ENCODE data around the gene SNX21. TPM values are rescaled to one million over a fixed set of nuclear protein-coding genes. Genes with fewer than 3 reads are reported as not detected.

SNX21 gene
- total RNA-seq, 1 experiment from 2014 or later, result 3.1 TPM

GRCh38 chr20:45835329-45835765 lies 1.7 kb downstream of the SNX21 start:
- H3K36me3 ChIP-seq (ENCODE audit: insufficient read depth, low read length, poor library complexity, severe bottlenecking), result no peaks in the 10 kb centered on the region
- TF ChIP-seq EZH2 (IDR thresholded peaks at IDR 0.05; ENCODE audit: borderline replicate concordance, low read depth, low read length, poor library complexity, severe bottlenecking) (no peak), CTCF (conservative IDR thresholded peaks at IDR 0.05; ENCODE audit: low read depth, low read length) (no peak)
- H3K27me3 ChIP-seq (replicated peaks; ENCODE audit: insufficient read depth, low read depth, low read length, poor library complexity), result no peaks in the 10 kb centered on the region
- H3K9me3 ChIP-seq (ENCODE audit: low read depth, low read length, poor library complexity, severe bottlenecking), result no peaks in the 10 kb centered on the region
- no peak for DNase-seq (ENCODE audit: low spot score)
- no peak overlapping the region for H3K27ac ChIP-seq (ENCODE audit: low read depth, low read length, poor library complexity, severe bottlenecking)
- ChIA-PET CTCF (no interaction called here), POLR2A (ENCODE audit: low non-redundant PET) (no interaction called here)
- peaks cover 8% of the 10 kb centered on the region for H3K4me1 ChIP-seq (ENCODE audit: insufficient read depth, low read length, poor library complexity, severe bottlenecking)
- no TSS peak for BruUV-seq (replicated peaks)
- H3K4me3 ChIP-seq (ENCODE audit: low read depth, low read length, poor library complexity, severe bottlenecking), result no peak overlapping the region
- intact Hi-C loops (cut with micrococcal nuclease; ENCODE audit: unreplicated experiment), result no loop called here

GRCh38 chr20:45835825-45836224 lies 2.2 kb downstream of the SNX21 start:
- no peaks in the 10 kb centered on the region for H3K27me3 ChIP-seq (replicated peaks; ENCODE audit: insufficient read depth, low read depth, low read length, poor library complexity)
- no peak overlapping the region for H3K4me3 ChIP-seq (ENCODE audit: low read depth, low read length, poor library complexity, severe bottlenecking)
- no peaks in the 10 kb centered on the region for H3K9me3 ChIP-seq (ENCODE audit: low read depth, low read length, poor library complexity, severe bottlenecking)
- POLR2A ChIA-PET (ENCODE audit: low non-redundant PET), result no interaction called here
- H3K36me3 ChIP-seq (ENCODE audit: insufficient read depth, low read length, poor library complexity, severe bottlenecking), result no peaks in the 10 kb centered on the region
- intact Hi-C loops (cut with micrococcal nuclease; ENCODE audit: unreplicated experiment), result no loop called here
- CTCF ChIA-PET, result no interaction called here
- peaks cover 8% of the 10 kb centered on the region for H3K4me1 ChIP-seq (ENCODE audit: insufficient read depth, low read length, poor library complexity, severe bottlenecking)
- no peak for TF ChIP-seq CTCF (conservative IDR thresholded peaks at IDR 0.05; ENCODE audit: low read depth, low read length)
- no peak for TF ChIP-seq EZH2 (IDR thresholded peaks at IDR 0.05; ENCODE audit: borderline replicate concordance, low read depth, low read length, poor library complexity, severe bottlenecking)
- BruUV-seq (replicated peaks), result no TSS peak
- no peak overlapping the region for H3K27ac ChIP-seq (ENCODE audit: low read depth, low read length, poor library complexity, severe bottlenecking)
- no peak for DNase-seq (ENCODE audit: low spot score)

GRCh38 chr20:45836841-45837240 lies 3.2 kb downstream of the SNX21 start:
- H3K4me1 ChIP-seq (ENCODE audit: insufficient read depth, low read length, poor library complexity, severe bottlenecking), result peaks cover 8% of the 10 kb centered on the region
- H3K27ac ChIP-seq (ENCODE audit: low read depth, low read length, poor library complexity, severe bottlenecking), result no peak overlapping the region
- H3K27me3 ChIP-seq (replicated peaks; ENCODE audit: insufficient read depth, low read depth, low read length, poor library complexity), result no peaks in the 10 kb centered on the region
- no peak for DNase-seq (ENCODE audit: low spot score)
- ChIA-PET POLR2A (ENCODE audit: low non-redundant PET) (no interaction called here), CTCF (no interaction called here)
- no TSS peak for BruUV-seq (replicated peaks)
- intact Hi-C loops (cut with micrococcal nuclease; ENCODE audit: unreplicated experiment), result no loop called here
- TF ChIP-seq CTCF (conservative IDR thresholded peaks at IDR 0.05; ENCODE audit: low read depth, low read length) (no peak), EZH2 (IDR thresholded peaks at IDR 0.05; ENCODE audit: borderline replicate concordance, low read depth, low read length, poor library complexity, severe bottlenecking) (no peak)
- peaks cover under 1% of the 10 kb centered on the region for H3K36me3 ChIP-seq (ENCODE audit: insufficient read depth, low read length, poor library complexity, severe bottlenecking)
- H3K4me3 ChIP-seq (ENCODE audit: low read depth, low read length, poor library complexity, severe bottlenecking), result no peak overlapping the region
- no peaks in the 10 kb centered on the region for H3K9me3 ChIP-seq (ENCODE audit: low read depth, low read length, poor library complexity, severe bottlenecking)
